Stimulated activated CD4-positive, alpha-beta T cell treated with anti-CD3 and anti-CD28 coated beads, TNF-alpha, amount 100 ng/mL, for 1 hour (primary cell): ENCODE data around the gene CFAP61.
"Not testable (repeated sequence)": the region's sequence is repeated elsewhere in the genome, so short reads cannot be mapped to it uniquely, and the experiment has no call there.

Experiments
- DNase-seq, 3 donors: peaks; one replicate each; pipeline ENCODE4 v3.0.0-alpha.2; 2020; ENCODE audit warnings: low read depth in 3 of 3, low spot score in 1 of 3

CFAP61 gene

DNA sequence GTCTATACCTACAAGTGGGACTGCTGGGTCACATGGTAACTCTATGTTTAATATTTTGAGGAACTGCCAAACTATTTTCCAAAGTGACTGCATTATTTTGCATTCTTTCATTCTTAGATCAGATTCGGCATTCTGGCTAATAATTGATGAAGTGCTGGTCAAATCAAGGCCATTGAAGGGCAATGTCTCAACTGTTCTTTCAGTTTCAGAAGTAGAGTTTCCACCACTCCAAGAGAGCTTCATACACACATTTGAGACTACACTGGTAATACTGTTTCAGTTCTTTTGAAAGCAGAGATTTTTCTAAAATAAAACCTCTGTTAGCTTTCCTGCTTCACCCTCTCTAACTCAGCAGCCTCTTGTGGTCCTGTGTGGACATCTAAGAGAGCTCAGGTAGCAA lies 154.5 kb downstream of the CFAP61 start:
- no peak for DNase-seq

DNA sequence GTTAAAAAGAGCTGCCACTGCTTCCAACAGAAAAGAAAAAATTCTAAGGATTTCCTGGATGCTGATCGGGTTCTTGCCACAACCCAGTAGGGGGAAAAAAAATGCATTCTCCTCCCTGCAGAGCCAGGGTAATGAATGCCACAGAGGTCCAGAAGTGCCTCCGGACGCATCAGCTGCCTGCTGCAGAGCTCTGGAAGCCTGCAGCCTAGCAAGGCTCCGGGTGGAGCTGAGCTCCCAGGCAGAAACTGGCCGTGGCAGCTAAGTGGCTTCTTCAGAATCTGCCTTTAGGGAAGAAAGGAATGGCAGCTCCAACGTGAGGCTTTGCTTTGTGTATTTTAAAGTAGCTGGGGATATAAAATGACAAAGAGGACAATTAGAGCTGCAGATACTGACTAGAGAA lies 155.0 kb downstream of the CFAP61 start:
- DNase-seq = no peak

DNA sequence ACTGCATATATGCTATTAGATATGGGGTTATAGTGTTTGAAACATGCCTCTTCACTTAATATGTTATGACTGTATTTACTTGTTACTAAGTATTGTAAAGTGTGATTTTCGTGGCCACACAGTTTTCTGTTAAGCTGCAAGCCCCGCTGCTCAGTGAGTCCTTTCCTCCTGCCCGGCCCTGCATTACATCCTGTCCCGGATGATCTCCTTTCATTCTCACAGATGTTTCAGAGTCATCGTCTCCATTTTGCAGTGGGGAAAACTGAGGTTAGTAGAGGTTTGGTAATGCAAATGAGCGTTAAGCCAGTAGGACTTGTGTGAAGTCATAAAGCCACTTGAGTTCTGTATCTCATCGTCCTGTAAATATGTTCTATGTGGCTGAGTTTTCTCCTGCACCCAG lies 155.5 kb downstream of the CFAP61 start:
- no peak for DNase-seq

DNA sequence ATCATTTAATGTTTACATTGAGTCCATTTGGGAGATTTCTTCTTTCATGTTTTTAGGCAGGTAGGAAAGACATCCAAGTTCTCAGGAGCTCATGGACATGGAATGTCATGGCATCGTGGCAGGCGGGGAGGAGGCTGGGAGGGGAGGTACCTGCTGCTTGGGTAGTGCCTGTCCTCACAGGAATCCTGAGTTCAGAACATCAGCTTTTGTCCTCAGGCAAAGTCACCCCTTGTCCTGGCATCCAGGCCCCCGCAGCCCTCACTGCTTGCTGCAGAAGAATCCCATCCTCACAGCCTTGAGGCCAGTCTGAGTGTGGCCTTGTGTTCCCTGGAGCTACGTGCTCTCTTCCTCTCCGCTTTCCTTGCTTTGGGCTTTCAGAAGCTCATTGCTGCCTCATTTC lies 157.4 kb downstream of the CFAP61 start:
- no peak for DNase-seq

DNA sequence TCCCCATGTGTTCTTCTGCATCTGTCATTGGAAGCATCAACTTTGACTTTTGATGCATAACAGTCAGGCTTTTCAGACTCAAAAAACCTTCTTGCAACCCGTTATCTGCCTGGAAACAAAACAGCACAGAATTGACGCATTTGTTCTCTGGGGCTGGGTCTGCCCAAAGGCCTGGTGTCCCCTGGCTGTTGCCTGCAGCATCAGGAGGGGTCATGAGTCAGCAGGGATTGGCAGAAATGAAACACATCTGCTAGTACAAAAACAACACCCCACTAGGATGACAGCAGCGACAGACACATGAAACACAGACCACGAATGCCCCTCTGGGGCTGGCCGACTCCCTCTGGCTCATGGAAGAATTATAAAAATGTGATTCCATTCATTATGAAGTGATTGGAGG lies 158.0 kb downstream of the CFAP61 start:
- no peak for DNase-seq

DNA sequence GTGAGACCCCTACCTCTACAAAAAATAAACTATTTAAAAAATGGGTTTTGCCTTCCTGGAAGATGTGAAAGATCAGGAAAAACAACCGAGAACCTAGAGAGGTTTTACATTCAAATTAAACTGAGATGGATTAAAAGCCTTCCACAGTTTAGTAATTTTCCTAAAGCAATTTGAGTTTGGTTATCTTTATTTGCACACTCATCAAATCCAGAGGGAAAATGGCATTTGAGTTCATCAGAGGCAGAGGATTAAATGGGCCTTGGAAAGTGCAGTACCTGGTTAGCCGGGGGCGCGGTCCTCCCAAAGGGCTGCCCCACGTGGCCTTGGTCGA lies 158.6 kb downstream of the CFAP61 start:
- no peak for DNase-seq

DNA sequence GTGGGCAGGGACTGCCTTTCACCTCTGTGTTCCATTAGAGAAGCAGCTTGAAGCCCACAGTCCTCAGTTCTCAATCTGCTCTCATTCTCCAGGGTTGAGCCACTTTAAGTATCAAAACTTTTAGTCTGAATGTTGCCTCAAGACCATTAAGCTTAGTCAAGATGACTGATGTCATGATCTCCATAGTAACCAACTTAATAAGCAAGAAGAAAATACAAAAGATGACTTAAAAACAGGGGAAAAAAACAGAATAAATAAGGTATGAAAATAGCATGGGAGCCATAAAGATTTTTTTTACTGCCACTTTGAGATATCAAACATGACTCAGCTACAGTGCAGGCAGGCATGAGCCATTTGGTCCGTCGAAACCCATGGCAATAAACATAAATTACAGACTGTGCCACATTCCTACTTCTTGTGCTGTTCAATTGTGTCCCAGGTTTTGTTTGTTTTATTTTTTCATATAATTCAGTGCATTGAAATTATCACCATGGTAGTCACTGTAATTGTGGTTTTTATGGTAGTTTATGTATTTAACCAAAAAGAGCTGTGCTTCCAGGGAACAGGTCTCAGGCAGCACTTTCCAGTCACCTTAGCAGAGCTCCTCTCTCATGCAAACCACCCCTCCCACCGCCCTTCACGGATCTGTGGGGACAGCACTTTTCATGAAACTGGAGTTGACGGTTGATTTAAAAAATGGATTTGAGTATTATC lies 159.1 kb downstream of the CFAP61 start:
- no peak for DNase-seq

DNA sequence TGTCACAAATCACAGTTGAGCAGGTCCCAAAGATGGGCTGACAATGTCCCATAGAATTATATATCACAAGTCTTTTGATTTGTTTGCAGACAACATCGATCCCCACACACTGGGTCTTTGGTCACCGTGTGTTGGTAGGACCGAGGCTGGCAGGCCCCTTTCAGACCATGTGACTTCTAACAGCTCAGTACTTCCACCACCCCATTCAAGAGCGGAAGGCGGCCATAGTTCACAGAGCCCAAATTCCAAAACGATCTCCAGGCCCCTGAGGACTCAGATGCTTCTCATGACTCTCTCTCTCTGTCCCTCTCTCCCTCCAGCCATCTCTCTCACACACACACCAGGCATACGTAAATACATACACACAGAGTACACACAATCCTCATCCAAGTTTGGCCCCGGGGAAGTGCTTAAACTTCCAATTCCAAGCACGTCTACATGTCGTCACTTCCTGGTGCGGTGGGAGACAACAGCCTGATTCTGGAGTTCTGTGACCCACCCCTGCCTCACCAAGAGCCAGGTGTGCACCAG lies 159.7 kb downstream of the CFAP61 start:
- no peak for DNase-seq

DNA sequence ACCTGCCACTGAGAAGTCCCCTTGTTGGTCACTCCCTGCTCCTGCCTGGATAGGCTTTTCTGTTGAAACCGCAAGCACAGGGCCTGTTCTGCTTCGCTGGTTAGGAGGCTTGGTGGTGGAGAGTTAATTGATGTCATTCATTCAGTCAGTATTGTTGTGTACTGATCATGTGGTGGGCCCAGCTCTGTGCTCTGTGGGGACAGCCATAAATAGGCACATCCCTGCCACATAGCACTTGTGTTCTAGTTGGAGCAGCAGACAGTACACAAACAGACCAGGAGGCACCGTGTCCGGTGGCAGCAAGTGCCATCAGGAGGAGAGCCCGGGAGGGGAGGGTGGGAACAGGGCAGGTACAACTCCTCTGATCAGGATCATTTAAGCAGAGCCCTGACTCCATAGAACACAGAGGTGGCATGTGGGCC lies 160.4 kb downstream of the CFAP61 start:
- DNase-seq = no peak

DNA sequence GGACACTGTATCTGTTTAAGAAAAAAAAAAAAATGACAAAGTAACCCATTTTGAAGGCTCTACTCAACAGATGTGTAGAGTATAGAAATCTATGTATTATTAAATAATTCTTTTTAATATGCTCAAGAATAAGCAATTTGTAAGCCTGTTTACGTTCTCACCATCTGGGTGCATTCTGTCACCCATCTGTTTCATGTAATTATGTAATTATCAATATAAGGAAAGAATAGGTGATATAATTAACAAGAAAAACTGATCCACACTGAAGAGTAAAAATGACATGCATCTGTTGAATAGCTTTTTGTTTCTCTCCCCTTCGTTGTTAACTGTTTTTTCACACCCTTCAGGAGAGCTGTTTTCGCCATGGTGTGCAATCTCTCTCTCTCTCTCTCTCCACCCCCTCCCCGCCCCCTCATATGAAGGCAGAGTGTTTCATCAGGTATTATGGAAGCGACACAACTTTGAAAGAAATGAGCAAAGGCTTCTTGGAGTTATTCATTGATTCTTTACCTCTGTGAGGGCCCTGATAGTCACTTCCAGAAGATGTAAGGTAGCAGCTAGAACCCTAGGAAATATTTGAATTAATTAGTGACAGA lies 161.3 kb downstream of the CFAP61 start:
- no peak for DNase-seq

DNA sequence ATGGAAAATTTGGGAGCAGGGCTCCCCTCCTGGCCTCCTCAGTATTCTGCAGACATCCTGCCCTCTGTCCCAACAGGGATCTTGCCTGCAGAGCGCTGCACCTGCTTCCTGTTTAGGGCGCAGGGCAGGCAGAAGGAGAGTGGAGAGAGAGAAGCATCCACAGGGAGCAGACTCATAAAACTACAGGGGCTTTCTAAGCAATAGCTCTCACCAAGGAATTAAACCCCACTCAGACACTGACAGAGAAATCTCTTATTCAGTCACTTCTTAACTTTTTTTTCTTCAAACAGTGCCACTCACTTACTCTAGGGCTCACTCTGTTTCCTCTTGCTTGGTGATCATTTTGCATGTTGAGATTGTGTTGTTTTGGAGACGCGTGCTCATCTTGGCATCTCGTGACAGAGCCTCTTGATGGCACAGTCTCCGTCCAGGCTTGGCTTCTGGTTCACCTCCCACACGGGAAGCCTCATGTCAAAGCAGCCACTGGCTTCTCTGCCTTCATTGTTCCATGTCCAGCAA lies 162.5 kb downstream of the CFAP61 start:
- no peak for DNase-seq

DNA sequence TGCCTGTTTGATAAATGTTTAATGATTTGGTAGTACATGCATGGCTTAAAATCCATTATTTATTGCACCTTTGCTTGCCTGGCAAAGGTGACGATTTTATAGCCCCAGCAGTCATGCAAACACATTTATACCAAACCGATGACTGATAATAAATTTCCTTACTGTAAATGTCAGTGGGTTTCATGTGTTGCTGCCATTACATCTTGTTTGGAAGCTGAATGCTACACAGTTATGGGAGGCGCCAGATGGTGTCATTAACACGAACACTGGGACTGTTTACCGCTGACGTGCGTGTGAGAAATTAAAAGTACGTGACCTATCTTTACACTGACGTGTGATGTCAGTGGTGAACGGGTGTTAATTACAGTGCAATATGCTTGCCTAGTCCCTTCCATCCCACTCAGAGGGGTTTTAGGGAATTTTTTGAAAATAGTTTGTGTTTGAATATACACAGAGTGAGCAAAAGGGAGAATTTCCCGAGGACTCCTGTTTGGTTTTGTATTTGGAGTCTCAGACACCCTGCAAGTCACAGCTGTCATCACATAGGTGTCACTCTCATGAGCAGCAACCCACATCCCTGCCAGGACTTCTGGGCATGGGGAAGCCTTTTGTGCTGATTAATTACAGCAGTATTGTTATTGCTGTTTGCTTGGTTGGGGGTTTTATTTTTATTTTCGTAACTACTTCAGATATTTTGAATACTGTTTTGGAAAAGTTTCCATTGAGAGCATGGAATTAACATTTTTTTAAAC lies 163.8 kb downstream of the CFAP61 start:
- no peak for DNase-seq

DNA sequence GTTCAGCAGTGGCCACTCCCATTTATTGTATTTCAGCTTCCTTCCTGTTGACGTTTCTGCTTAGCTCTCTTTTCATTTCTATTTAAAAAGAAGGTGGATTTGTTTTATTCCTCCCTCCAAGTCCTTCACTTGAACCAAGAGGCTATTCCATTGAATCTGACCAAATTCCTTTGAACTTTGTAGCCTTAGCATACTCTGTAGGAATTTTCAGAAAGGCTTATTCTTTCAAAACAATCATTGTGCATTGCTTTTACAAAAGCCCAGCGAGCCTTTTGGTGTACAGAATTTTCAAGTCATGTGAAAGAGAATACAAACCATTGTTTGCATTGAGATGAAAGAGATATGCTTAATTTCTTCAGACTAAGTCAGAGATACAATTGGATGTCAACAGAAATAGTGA lies 164.6 kb downstream of the CFAP61 start:
- DNase-seq = no peak

DNA sequence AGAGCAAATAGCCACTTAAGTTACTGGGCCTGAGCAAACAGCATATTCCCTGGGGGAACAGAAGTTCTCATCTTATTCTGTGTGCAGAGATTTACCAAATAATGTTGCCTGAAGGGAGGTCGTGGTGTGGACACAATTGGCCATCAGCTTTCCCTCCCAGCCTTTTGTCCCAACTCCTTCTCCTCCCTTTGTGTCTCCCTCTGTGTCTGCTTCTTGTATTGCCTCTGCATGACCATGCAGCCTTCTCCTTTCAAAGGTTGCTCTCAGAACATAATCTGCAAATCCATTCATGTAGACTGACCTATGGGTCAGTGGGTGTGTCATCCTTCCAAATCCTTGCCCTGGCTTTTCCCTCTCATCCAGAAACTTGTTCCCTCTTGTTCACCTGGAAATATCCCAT lies 165.3 kb downstream of the CFAP61 start:
- no peak for DNase-seq

DNA sequence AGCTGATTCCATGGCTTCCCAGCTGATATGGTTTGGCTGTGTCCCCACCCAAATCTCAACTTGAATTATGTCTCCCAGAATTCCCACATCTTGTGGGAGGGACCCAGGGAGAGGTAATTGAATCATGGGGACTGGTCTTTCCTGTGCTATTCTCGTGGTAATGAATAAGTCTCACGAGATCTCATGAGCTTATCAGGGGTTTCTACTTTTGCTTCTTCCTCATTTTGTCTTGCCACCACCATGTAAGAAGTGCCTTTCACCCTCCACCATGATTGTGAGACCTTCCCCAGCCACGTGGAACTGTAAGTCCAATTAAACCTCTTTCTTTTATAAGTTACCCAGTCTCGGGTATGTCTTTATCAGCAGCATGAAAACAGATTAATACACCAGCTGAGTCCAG lies 165.8 kb downstream of the CFAP61 start:
- not testable (repeated sequence) for DNase-seq

DNA sequence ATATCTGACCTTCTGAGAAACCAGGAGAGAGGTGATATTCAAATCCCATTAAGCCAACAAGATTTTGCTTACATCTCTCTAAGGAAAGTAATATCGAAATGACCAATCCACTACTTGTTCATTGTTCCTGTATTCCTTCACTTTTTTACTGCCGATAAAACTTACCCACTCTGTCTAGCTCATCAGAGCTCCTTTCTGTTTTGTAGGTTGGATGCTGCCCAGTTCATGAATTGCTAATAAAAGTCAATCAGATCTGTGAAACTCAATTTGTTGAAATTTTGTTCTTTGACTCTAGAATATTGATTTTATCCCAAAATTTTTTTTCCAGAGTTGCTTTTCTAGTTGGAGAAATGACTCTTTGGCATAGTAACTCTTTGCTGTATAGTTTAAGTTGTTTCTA lies 166.7 kb downstream of the CFAP61 start:
- no peak for DNase-seq

DNA sequence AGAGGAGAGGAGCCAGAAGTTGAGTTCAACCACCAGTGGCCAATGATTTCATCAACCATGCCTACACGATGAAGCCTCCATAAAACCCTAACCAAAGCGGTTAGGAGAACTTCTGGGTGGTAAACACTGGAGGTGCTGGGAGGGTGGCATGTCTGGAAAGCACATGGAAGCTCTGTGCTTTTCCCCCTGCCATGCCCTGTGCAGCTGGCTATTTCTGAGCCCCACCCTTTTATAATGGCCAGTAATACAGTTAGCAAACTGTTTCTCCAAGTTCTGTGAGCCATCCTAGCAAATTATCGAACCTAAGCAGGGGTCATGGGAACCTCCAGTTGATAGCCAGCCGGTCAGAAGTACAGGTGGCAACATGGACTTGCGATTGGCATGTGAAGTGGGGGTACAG lies 167.8 kb downstream of the CFAP61 start:
- DNase-seq = no peak

DNA sequence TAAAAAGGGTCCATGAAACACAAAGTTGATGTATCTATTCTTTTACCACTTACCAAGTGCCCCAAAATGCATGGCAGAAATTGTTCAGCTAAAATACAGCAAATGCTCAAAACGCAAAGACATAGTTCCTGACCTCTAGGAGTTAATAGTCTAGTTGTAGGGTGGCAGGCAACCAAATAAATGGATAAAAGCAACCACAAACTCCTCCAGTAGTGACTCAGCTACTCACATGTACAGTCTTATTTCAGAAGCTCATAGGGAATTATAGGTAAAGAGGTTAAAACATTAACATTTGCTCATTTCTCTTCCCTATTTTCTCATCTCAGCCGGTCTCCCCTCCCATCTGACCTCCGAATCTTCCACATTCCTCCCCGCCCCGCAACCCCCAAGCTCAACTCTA lies 171.6 kb downstream of the CFAP61 start:
- no peak for DNase-seq

DNA sequence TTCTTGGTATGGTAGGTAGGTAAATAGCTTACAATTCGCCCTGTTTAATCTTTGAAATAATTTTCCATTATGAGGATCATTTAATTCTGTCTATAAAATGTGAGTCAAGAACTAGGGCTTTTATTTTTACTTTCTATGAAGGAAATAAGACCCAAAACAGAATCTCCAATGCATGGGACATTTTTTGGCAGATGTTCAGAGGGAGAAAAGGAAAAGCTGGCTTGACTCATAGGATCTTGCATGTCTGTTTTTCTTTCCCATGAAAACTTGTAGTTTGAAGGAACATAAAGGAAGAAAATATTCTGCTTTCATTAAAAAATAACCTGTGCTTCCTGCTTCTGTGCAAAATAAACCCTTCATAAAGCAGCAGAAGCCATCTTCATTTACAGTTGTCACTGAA lies 172.5 kb downstream of the CFAP61 start:
- DNase-seq = no peak

DNA sequence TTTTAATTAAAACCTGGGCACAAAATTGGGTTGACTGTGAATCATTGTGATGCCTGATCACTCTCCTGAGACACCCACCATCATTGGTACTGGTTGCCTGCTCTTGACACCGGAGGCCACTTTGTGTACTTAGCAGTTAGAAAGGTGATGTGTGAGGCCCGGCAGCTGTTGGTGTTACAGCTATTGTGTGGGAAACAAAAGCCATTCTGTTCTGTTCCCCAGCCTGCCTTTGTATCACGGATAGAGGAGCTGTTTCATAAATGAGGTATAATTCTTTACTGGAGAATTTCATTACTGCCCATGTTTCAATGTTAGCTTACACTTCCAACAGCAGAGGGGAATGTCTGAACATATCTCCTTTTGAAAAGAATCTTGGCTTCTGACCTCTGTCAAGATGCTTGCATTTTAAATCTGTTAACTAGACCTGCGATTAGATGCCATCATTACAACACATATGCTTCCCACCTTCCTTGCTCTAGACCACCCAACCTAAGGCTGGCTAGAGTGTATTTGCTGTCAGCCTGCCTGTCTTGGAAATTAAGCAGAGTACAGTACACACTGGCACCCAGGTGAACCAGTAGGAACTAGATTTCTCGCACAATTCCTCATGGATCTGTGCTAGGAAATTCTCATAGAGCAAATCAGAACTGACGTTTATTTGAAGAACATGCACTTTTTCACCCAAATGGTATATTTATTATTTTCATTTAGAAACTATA lies 173.2 kb downstream of the CFAP61 start:
- DNase-seq = no peak

DNA sequence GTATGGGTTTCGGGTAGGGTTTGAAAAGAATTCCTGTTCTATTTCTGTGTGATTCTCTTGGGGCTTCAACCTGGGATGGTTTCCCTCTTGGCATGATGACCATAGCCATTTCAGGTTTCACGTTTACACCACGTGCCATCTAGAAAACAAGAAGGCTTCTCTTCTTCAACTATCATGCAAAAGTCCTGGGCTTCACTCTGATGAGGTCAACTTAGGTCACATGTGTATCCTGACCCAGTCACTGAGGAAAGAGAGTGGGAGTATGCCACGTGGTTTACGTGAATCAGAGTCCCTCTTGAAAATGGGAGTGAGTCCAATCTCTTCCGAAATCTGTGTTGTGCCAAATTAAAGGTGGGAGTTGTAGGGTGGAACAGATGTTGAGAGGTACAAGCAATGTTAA lies 174.2 kb downstream of the CFAP61 start:
- no peak for DNase-seq
